IMR-90 (cell line): ENCODE measurements around the gene PSMB5. TPM values are rescaled to one million over a fixed set of nuclear protein-coding genes. Genes with fewer than 3 reads are reported as not detected.

Experiments used
- ATAC-seq: fragments of 200-7000 bp; cut with Tn5 transposase; 2 replicates; pipeline ENCODE4 v1.9.1; 2020; ENCODE audit warnings: low read depth, mild to moderate bottlenecking, moderate library complexity
- BruUV-seq: library from RNA; stranded (reverse); fragments of 400-500 nt; replicated peaks from 2 replicates; lab custom pipeline; 2021; lab: Mats Ljungman, UMichigan
- CTCF ChIA-PET: fragments of 300-600 bp; formaldehyde crosslinking; extraction: SDS; loops from one replicate; lab custom pipeline; 2021; ENCODE audit warnings: antibody characterized with exemption; lab: Yijun Ruan, JAX
- POLR2A ChIA-PET: fragments of 300-600 bp; sonication (Branson Sonifier 250); formaldehyde crosslinking; loops from one replicate; lab custom pipeline; 2022; ENCODE audit warnings: antibody characterized with exemption; ENCODE audit not compliant: unreplicated experiment; lab: Charles Lee
- DNase-seq: peaks from one replicate; pipeline ENCODE4 v3.0.0; 2013
- H2AFZ ChIP-seq: replicated peaks from 2 replicates; pipeline ENCODE3; 2013; ENCODE audit warnings: low read length, mild to moderate bottlenecking; ENCODE audit not compliant: poor library complexity
- H2AK5ac ChIP-seq: 2 replicates; pipeline ENCODE4 v1.6.1; 2013; ENCODE audit warnings: low read depth, low read length, inconsistent platforms
- H2AK9ac ChIP-seq: replicated peaks from 2 replicates; pipeline ENCODE3; 2013; ENCODE audit warnings: mild to moderate bottlenecking, low read depth, low read length, moderate library complexity; ENCODE audit not compliant: poor library complexity
- H2BK120ac ChIP-seq: 2 replicates; pipeline ENCODE4 v1.6.1; 2013; ENCODE audit warnings: low read depth, low read length, inconsistent platforms
- H2BK15ac ChIP-seq: 3 replicates; pipeline ENCODE4 v1.6.1; 2013; ENCODE audit warnings: low read depth, low read length, inconsistent platforms
- H2BK20ac ChIP-seq: 2 replicates; pipeline ENCODE4 v1.6.1; 2013; ENCODE audit warnings: low read depth, mild to moderate bottlenecking, inconsistent platforms, low read length, moderate library complexity
- H2BK5ac ChIP-seq: 2 replicates; pipeline ENCODE4 v1.6.1; 2013; ENCODE audit warnings: mild to moderate bottlenecking, low read depth, low read length, inconsistent platforms; ENCODE audit not compliant: poor library complexity, severe bottlenecking
- H3K14ac ChIP-seq: replicated peaks from 2 replicates; pipeline ENCODE4 v1.6.1; 2013; ENCODE audit warnings: low read depth, low read length, inconsistent platforms
- H3K18ac ChIP-seq: 2 replicates; pipeline ENCODE4 v1.6.1; 2013; ENCODE audit warnings: low read depth, low read length, control low read depth
- H3K23ac ChIP-seq: 2 replicates; pipeline ENCODE4 v1.6.1; 2013; ENCODE audit warnings: low read depth, low read length, inconsistent platforms
- H3K27ac ChIP-seq: 2 replicates; pipeline ENCODE4 v1.5.1; 2013; ENCODE audit warnings: mild to moderate bottlenecking, control low read depth, low read length; ENCODE audit not compliant: insufficient read depth
- H3K27me3 ChIP-seq: 2 replicates; pipeline ENCODE4 v1.6.1; 2013; ENCODE audit warnings: low read length; ENCODE audit not compliant: control insufficient read depth, insufficient read depth
- H3K36me3 ChIP-seq: 2 replicates; pipeline ENCODE4 v1.6.1; 2013; ENCODE audit warnings: low read length, mixed read lengths; ENCODE audit not compliant: control insufficient read depth, insufficient read depth
- H3K4ac ChIP-seq: 2 replicates; pipeline ENCODE4 v1.6.1; 2013; ENCODE audit warnings: low read depth, low read length, inconsistent platforms
- H3K4me1 ChIP-seq: 2 replicates; pipeline ENCODE4 v1.6.1; 2013; ENCODE audit warnings: low read length, mixed read lengths; ENCODE audit not compliant: control insufficient read depth, insufficient read depth
- H3K4me2 ChIP-seq: 2 replicates; pipeline ENCODE4 v1.6.1; 2013; ENCODE audit warnings: low read depth, mild to moderate bottlenecking, control low read depth, low read length, moderate library complexity
- H3K4me3 ChIP-seq: 2 replicates; pipeline ENCODE4 v1.5.1; 2013; ENCODE audit warnings: low read depth, mild to moderate bottlenecking, control low read depth, low read length, moderate library complexity; ENCODE audit not compliant: insufficient read depth
- H3K56ac ChIP-seq: 2 replicates; pipeline ENCODE4 v1.6.1; 2013; ENCODE audit warnings: low read length, inconsistent platforms; ENCODE audit not compliant: insufficient read depth; ENCODE audit errors: extremely low read depth
- H3K79me1 ChIP-seq, 2 experiments: 2 replicates each; pipeline ENCODE4 v1.6.1; 2013; ENCODE audit warnings: low read length in 2 of 2, inconsistent platforms in 1 of 2, low read depth in 1 of 2
- H3K9ac ChIP-seq: 2 replicates; pipeline ENCODE4 v1.6.1; 2013; ENCODE audit warnings: low read depth, low read length, control low read depth
- H3K9me1 ChIP-seq: 2 replicates; pipeline ENCODE4 v1.6.1; 2013; ENCODE audit warnings: low read length, inconsistent platforms; ENCODE audit not compliant: insufficient read depth
- H3K9me3 ChIP-seq: 2 replicates; pipeline ENCODE4 v1.6.1; 2013; ENCODE audit warnings: low read length; ENCODE audit not compliant: control insufficient read depth, insufficient read depth
- H4K20me1 ChIP-seq: 2 replicates; pipeline ENCODE4 v1.6.1; 2013; ENCODE audit warnings: low read length, inconsistent platforms; ENCODE audit not compliant: insufficient read depth
- H4K5ac ChIP-seq: 2 replicates; pipeline ENCODE4 v1.6.1; 2013; ENCODE audit warnings: mild to moderate bottlenecking, low read depth, low read length, control low read depth
- H4K8ac ChIP-seq, 2 experiments: 2 replicates each; pipeline ENCODE4 v1.6.1; 2013; ENCODE audit warnings: low read depth in 2 of 2, low read length in 2 of 2, control low read depth in 1 of 2, inconsistent platforms in 1 of 2
- H4K91ac ChIP-seq: 2 replicates; pipeline ENCODE4 v1.6.1; 2013; ENCODE audit warnings: low read depth, low read length, inconsistent platforms; ENCODE audit not compliant: insufficient read depth
- BHLHE40 ChIP-seq: fragments of 150-350 bp; IDR thresholded peaks from 2 replicates; pipeline ENCODE4 v1.6.1; 2016; ENCODE audit warnings: mild to moderate bottlenecking, low read depth, low read length
- CEBPB ChIP-seq: IDR thresholded peaks from 2 replicates; pipeline ENCODE4 v1.6.1; 2012; ENCODE audit warnings: low read depth, low read length, improper control_type of control experiment
- CHD1 ChIP-seq: IDR thresholded peaks from 2 replicates; pipeline ENCODE4 v1.6.1; 2012; ENCODE audit warnings: low read depth, low read length, improper control_type of control experiment
- FOS ChIP-seq: fragments of 150-350 bp; IDR thresholded peaks from 2 replicates; pipeline ENCODE4 v1.6.1; 2016; ENCODE audit warnings: low read depth, low read length
- MAFK ChIP-seq: IDR thresholded peaks from 2 replicates; pipeline ENCODE4 v1.6.1; 2012; ENCODE audit warnings: low read depth, low read length, improper control_type of control experiment
- MAZ ChIP-seq: IDR thresholded peaks from 2 replicates; pipeline ENCODE4 v1.6.1; 2012; ENCODE audit warnings: low read depth, mild to moderate bottlenecking, low read length, improper control_type of control experiment, moderate library complexity, borderline replicate concordance
- MXI1 ChIP-seq: IDR thresholded peaks from 2 replicates; pipeline ENCODE4 v1.6.1; 2012; ENCODE audit warnings: low read depth, mild to moderate bottlenecking, low read length, moderate library complexity, borderline replicate concordance
- NFE2L2 ChIP-seq: fragments of 150-350 bp; IDR thresholded peaks from 2 replicates; pipeline ENCODE4 v1.6.1; 2016; ENCODE audit warnings: low read depth, mild to moderate bottlenecking, low read length
- POLR2A ChIP-seq: IDR thresholded peaks from 2 replicates; pipeline ENCODE4 v1.6.1; 2012; ENCODE audit warnings: mild to moderate bottlenecking, low read depth, low read length
- RAD21 ChIP-seq: IDR thresholded peaks from 2 replicates; pipeline ENCODE4 v1.6.1; 2012; ENCODE audit warnings: low read length, improper control_type of control experiment
- RCOR1 ChIP-seq: IDR thresholded peaks from 2 replicates; pipeline ENCODE4 v1.6.1; 2012; ENCODE audit warnings: mild to moderate bottlenecking, low read length, improper control_type of control experiment; ENCODE audit not compliant: insufficient replicate concordance
- RFX5 ChIP-seq: IDR thresholded peaks from 2 replicates; pipeline ENCODE4 v1.8.0; 2012; ENCODE audit warnings: low read depth, mild to moderate bottlenecking, low read length, moderate library complexity
- SMC3 ChIP-seq: fragments of 150-350 bp; IDR thresholded peaks from 2 replicates; pipeline ENCODE4 v1.6.1; 2016; ENCODE audit warnings: low read depth, mild to moderate bottlenecking, antibody characterized with exemption, low read length, moderate library complexity
- WGBS, 2 experiments: methylation state at CpG; one replicate each; pipeline versions ENCODE4 v1.1.5 to v1.1.7; 2013; ENCODE audit warnings: missing lambda C conversion rate in 2 of 2; ENCODE audit not compliant: insufficient read length in 1 of 2; ENCODE audit errors: extremely low coverage in 2 of 2; 5-methylcytosine and 5-hydroxymethylcytosine counted together
- dilution Hi-C: fragments of 300-500 bp; cut with HindIII; formaldehyde crosslinking; loops from one replicate; pipeline ENCODE4 v1.14.3; 2018; ENCODE audit warnings: low sequenced_read_pairs; ENCODE audit not compliant: unreplicated experiment
- in situ Hi-C: fragments of 300-500 bp; cut with MboI; formaldehyde crosslinking; loops from 3 replicates; pipeline ENCODE4 v1.14.3; 2019; ENCODE audit warnings: low sequenced_read_pairs, inconsistent platforms, mixed read lengths
- intact Hi-C: fragments of 100-400 bp; cut with micrococcal nuclease; formaldehyde crosslinking; loops from 2 replicates; pipeline ENCODE4 v1.10.0; 2022
- polyA plus RNA-seq, 3 experiments: library from polyadenylated mRNA; depleted of rRNA; stranded (reverse); fragments of >200 nt; gene quantifications; 2 replicates each; pipeline ENCODE4 v1.2.3, GENCODE V29; 2012; ENCODE audit warnings: low replicate concordance in 1 of 3
- total RNA-seq: library from RNA; depleted of rRNA; stranded (reverse); fragments of >200 nt; gene quantifications from 2 replicates; pipeline ENCODE4 v1.2.3, GENCODE V29; 2012
- TF ChIP-seq, protein P1 (sequence below): conservative IDR thresholded peaks from 2 replicates; pipeline ENCODE4 v1.5.1; 2012; ENCODE audit warnings: mild to moderate bottlenecking, low read depth, low read length, improper control_type of control experiment
- TF ChIP-seq, protein P2 (sequence below): fragments of 150-350 bp; IDR thresholded peaks from 2 replicates; pipeline ENCODE4 v1.6.1; 2016; ENCODE audit warnings: low read depth, mild to moderate bottlenecking, low read length, moderate library complexity, borderline replicate concordance
- TF ChIP-seq, protein P3 (sequence below): fragments of 150-350 bp; IDR thresholded peaks from 2 replicates; pipeline ENCODE4 v1.6.1; 2017; ENCODE audit warnings: mild to moderate bottlenecking, antibody characterized with exemption, low read length, low read depth

The PSMB5 gene
- total and polyA plus RNA-seq, 2 of the 4 experiments (the other 2 are of a cell fraction) = 310 to 321 TPM

DNA sequence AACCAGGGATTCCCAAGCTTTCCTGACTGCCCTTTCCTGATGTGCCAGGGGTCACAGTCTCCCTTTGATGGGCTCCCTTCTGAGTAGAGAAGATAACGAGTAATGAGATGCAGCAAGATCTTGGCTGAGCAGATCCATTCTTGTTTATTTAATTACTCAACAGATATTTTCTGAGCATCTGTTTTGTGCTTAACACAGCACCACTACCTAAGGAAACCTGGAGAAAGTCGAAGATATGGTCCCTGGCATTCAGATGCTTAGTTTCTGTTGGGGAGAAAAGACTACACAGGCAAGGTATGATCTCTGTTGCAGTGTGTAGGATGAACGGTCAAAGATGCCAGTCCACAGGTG lies 56.2 kb downstream of the PSMB5 start:
- Histone ChIP-seq H3K4ac (peak overlapping the region; percentile 89), H3K36me3 (peaks cover 36% of the 10 kb centered on the region), H2BK20ac (peak overlapping the region; percentile 58; the same call in 1 of the 2 replicates), H3K4me3 (no peak overlapping the region), H4K20me1 (peaks cover 34% of the 10 kb centered on the region), H3K14ac (peak overlapping the region; percentile 95), H3K4me2 (peak overlapping the region; percentile 92), H2BK120ac (peak overlapping the region; percentile 84), H2AK9ac (peak overlapping the region; percentile 94), H3K79me1 (peaks cover 34 to 72% of the 10 kb centered on the region in 2 experiments), H3K27me3 (no peaks in the 10 kb centered on the region), H2AFZ (no peak overlapping the region), H3K18ac (peak overlapping the region; percentile 70), H3K27ac (peak overlapping the region; percentile 97), H3K9me3 (no peaks in the 10 kb centered on the region), H4K91ac (peak overlapping the region; percentile 96), H3K23ac (peak overlapping the region; percentile 96), H3K4me1 (peaks cover 41% of the 10 kb centered on the region), H2BK15ac (peak overlapping the region; percentile 85), H2BK5ac (peak overlapping the region; percentile 86), H4K5ac (peak overlapping the region; percentile 79), H3K9ac (peak overlapping the region; percentile 90), H2AK5ac (peak overlapping the region; percentile 97), H3K9me1 (peaks cover 5% of the 10 kb centered on the region; the same call in 1 of the 2 replicates), H3K56ac (peak overlapping the region; percentile 80), H4K8ac (peak overlapping the region; percentile 84 to 89; a peak in 3 of 4 replicates)
- ATAC-seq (no peak), DNase-seq (no peak)
- intact Hi-C loops = no loop called here
- in situ Hi-C loops = no loop called here
- TF ChIP-seq, protein P1, sequence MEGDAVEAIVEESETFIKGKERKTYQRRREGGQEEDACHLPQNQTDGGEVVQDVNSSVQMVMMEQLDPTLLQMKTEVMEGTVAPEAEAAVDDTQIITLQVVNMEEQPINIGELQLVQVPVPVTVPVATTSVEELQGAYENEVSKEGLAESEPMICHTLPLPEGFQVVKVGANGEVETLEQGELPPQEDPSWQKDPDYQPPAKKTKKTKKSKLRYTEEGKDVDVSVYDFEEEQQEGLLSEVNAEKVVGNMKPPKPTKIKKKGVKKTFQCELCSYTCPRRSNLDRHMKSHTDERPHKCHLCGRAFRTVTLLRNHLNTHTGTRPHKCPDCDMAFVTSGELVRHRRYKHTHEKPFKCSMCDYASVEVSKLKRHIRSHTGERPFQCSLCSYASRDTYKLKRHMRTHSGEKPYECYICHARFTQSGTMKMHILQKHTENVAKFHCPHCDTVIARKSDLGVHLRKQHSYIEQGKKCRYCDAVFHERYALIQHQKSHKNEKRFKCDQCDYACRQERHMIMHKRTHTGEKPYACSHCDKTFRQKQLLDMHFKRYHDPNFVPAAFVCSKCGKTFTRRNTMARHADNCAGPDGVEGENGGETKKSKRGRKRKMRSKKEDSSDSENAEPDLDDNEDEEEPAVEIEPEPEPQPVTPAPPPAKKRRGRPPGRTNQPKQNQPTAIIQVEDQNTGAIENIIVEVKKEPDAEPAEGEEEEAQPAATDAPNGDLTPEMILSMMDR = no peak
- no peak for TF ChIP-seq CEBPB
- no peak for TF ChIP-seq MAZ
- TF ChIP-seq RFX5 = no peak
- no peak for TF ChIP-seq POLR2A
- TF ChIP-seq SMC3 = no peak
- TF ChIP-seq BHLHE40 = no peak
- TF ChIP-seq, protein P2, sequence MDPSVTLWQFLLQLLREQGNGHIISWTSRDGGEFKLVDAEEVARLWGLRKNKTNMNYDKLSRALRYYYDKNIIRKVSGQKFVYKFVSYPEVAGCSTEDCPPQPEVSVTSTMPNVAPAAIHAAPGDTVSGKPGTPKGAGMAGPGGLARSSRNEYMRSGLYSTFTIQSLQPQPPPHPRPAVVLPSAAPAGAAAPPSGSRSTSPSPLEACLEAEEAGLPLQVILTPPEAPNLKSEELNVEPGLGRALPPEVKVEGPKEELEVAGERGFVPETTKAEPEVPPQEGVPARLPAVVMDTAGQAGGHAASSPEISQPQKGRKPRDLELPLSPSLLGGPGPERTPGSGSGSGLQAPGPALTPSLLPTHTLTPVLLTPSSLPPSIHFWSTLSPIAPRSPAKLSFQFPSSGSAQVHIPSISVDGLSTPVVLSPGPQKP = no peak
- TF ChIP-seq, protein P3, sequence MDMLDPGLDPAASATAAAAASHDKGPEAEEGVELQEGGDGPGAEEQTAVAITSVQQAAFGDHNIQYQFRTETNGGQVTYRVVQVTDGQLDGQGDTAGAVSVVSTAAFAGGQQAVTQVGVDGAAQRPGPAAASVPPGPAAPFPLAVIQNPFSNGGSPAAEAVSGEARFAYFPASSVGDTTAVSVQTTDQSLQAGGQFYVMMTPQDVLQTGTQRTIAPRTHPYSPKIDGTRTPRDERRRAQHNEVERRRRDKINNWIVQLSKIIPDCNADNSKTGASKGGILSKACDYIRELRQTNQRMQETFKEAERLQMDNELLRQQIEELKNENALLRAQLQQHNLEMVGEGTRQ = no peak
- TF ChIP-seq MAFK = no peak
- no peak for TF ChIP-seq CHD1
- no peak for TF ChIP-seq FOS
- TF ChIP-seq NFE2L2 = no peak
- no peak for TF ChIP-seq RCOR1
- TF ChIP-seq RAD21 = no peak
- TF ChIP-seq MXI1 = no peak
- no CpG with 5 or more reads among the region's 3 CpGs for WGBS, 2 experiments
- dilution Hi-C loops = no loop called here
- CTCF ChIA-PET = interaction anchor here (0.7 to 1.8 kb wide), 4 partner anchors 8 to 107 kb away, joined by 3 to 12 read pairs (median 5); no protein-coding TSS in a partner anchor
- POLR2A ChIA-PET = interaction anchor here (0.5 to 1.4 kb wide), 5 partner anchors 8 to 577 kb away, joined by 3 to 12 read pairs (median 7); no protein-coding TSS in a partner anchor
- BruUV-seq = no TSS peak
